B cell (primary cell): ENCODE data around the gene CTSA.

Experiments used
- EZH2 ChIP-seq: IDR thresholded peaks from 2 replicates; pipeline ENCODE4 v1.6.1; 2012; ENCODE audit warnings: borderline replicate concordance, low read depth, mild to moderate bottlenecking, moderate library complexity, low read length; ENCODE audit not compliant: insufficient read depth, poor library complexity, severe bottlenecking
- TF ChIP-seq, protein P1 (sequence below): fragments of 200-600 bp; IDR thresholded peaks from one replicate; pipeline ENCODE4 v1.8.0; 2022; ENCODE audit warnings: antibody characterized with exemption, mild to moderate bottlenecking

DNA sequence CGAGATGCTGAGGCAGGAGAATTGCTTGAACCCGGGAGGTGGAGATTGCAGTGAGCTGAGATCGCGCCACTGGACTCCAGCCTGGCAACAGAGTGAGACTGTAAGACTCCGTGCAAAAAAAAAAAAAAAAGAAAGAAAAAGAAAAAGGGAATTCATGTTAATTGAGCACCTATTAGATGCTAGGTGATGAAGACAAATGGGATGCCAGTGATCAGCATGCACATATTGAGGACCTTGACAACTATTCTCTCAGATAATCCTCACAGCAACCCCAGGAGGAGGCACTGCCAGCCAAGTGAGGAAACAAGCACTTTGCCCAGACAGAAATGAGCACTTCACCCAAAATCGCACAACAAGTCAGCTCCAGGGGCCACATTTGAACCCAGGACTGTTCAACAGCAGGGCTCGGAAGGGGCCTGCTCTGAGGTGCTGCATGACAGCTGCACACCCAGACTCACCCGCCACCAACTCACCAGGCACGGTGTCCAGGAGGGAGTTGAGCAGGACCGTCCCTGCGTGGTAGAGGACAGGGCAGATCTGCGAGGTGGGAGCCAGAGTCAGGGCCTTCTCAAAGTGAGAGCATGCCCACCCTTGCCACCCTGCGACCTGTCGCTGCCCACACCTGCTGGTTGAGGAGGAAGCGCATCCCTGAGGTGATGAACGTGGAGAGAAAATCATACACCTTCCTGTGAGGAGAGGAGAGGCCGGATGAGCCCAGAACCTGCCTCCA, 16.2 kb downstream of the CTSA start:
- TF ChIP-seq EZH2: no peak
- TF ChIP-seq, protein P1, sequence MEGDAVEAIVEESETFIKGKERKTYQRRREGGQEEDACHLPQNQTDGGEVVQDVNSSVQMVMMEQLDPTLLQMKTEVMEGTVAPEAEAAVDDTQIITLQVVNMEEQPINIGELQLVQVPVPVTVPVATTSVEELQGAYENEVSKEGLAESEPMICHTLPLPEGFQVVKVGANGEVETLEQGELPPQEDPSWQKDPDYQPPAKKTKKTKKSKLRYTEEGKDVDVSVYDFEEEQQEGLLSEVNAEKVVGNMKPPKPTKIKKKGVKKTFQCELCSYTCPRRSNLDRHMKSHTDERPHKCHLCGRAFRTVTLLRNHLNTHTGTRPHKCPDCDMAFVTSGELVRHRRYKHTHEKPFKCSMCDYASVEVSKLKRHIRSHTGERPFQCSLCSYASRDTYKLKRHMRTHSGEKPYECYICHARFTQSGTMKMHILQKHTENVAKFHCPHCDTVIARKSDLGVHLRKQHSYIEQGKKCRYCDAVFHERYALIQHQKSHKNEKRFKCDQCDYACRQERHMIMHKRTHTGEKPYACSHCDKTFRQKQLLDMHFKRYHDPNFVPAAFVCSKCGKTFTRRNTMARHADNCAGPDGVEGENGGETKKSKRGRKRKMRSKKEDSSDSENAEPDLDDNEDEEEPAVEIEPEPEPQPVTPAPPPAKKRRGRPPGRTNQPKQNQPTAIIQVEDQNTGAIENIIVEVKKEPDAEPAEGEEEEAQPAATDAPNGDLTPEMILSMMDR: no peak
